HG03565 (cell line): ENCODE data around the gene ISY1.
"Not testable (repeated sequence)": the region's sequence is repeated elsewhere in the genome, so short reads cannot be mapped to it uniquely, and the experiment has no call there.

Experiments used
- ATAC-seq: cut with Tn5 transposase; IDR thresholded peaks from one replicate; pipeline ENCODE4 v1.9.1; 2021; ENCODE audit warnings: mild to moderate bottlenecking, moderate library complexity; ENCODE audit not compliant: unreplicated experiment

Gene ISY1

GRCh38 chr3:129166579-129167332 lies 5.9 kb upstream of the ISY1 start:
- ATAC-seq = no peak

GRCh38 chr3:129165594-129165993 lies 4.7 kb upstream of the ISY1 start:
- ATAC-seq = not testable (repeated sequence)

DNA sequence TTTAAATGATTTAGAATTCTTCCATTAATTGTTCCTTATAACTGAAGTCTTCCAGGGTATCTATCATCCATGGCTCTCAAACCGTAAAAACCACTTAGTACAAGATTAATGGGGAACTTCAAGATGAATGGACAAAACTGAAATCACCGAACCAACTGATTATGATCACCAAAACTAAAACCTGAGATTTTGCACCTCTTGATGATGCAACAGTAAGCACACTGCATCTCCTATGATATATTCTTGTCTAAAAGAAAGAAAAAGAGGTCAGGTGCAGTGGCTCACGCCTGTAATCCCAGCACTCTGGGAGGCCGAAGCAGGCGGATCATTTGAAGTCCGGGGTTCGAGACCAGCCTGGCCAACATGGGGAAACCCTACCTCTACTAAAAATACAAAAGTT lies 3.6 kb upstream of the ISY1 start:
- no peak for ATAC-seq

DNA sequence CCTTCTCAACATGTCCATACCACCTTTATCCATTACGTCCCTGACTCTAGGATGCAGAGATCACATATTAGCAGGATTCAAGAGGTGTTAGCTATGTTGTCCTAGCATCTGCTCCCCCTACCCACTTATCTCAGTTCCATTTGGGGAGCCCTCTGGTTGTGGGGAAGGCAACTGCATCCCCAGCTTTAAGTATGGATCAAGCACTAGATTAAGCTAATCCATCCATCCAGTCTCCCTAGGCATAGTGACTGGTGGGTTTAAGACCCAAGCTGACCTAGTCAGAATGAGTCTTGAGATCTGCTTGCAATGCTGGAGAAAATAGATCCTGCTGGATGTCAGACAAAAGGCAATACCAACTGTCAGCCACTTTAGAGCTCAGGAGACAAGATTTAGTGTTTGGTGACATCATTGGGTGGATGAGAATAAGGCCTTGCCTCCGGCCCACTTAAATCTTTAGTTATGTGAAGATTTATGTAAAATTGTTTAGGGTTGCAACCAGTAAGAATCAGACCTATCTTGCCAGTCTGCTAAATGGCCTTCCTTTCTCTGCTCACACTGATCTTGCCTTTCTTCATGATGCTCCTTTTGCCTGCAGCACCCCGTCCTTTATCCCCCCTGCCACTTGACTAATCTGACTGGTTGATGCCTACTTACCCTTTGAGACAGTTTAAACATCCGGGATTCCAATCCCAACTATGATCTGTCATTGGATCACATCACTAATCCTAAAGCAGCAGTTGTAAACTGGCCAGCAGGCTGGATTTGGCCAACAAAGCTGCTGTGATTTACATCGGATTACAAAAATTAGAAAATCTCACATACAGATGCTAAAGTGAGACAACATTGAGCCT lies 2.1 kb upstream of the ISY1 start:
- no peak for ATAC-seq

DNA sequence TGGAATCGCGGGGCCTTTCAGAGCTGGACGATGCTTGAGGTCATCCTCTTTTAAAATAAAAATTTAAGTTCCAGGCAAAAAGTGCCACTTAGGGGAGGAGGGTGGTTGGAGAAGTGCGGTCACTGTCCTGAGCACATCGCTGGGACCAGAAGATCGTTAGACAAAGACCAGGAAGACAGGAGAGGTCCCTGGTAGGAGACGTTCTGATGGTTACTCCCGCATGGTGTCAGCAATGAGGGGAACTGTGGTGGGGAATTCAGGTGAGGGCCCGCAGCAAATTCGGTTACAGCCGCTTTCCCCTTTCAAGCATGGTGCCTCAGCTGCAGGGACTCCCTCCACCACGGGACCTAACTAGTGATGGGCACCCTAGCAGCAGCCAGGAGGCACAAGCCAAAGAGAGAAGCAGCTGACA lies 1.0 kb upstream of the ISY1 start:
- ATAC-seq = no peak

- no peak for ATAC-seq
Observed at GRCh38 chr3:129144786-129145185, 16.1 kb downstream of the ISY1 start.

- ATAC-seq = not testable (repeated sequence)
Observed at GRCh38 chr3:129141011-129141410, 19.9 kb downstream of the ISY1 start.

DNA sequence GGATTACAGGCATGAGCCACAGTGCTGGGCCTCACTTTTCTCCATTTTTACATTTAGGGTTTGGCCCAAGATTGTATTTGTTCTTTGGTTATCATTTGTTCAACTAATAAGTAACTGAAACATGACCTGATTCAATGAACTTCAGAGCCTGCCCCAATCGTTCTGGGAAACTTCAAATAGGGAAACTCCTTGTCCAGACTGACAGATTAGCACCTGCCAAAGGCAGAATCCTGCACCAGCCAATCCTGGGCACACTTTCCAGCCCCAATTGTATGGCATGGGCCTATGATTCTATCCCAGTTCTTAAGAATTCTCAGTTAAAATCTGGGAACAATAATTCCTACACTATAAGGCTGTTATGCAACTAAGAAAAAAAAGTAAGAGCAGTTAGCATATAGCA lies 21.0 kb downstream of the ISY1 start:
- no peak for ATAC-seq

DNA sequence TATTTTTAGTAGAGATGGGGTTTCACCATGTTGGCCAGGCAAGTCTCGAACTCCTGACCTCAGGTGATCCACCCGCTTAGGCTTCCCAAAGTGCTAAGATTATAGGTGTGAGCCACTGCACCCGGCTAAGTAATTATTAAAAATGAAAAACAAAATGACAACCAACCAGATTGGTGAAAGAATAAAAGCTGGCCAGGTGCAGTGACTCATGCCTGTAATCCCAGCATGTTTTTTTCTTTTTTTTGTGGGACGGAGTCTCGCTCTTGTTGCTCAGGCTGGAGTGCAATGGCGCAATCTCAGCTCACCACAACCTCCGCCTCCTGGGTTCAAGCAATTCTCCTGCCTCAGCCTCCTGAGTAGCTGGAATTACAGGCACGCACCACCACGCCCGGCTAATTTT lies 24.6 kb downstream of the ISY1 start:
- ATAC-seq = not testable (repeated sequence)

GRCh38 chr3:129132097-129132866 lies 28.6 kb downstream of the ISY1 start:
- ATAC-seq = no peak

- ATAC-seq = no peak
Observed at GRCh38 chr3:129131465-129132088, 29.3 kb downstream of the ISY1 start.

DNA sequence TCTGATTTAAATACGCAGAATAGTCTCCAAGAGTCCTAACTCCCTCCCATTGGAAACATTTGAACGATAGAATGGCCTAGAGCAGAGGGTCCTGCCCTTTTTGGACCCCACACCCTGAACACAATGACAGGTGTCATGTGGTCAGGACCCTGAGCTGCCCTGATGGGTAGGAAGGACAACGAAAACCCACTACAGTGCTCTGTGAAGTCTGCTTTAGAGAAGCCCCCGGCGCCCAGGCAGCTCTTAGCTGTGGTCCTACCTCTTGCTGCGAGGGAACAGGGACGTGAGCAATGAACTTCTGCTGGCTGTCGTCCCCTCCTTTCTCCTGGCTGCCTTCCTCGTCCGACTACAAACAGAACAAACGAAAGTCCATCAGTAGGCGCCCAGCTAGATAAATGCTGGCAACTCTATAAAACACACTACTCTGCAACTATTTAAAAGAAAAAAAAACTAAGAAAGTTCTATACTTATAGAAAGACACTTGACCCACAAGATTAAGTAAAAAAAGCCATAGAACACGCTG lies 30.5 kb downstream of the ISY1 start:
- no peak for ATAC-seq

GRCh38 chr3:129128357-129129155 lies 32.3 kb downstream of the ISY1 start:
- no peak for ATAC-seq

- no peak for ATAC-seq
Observed at GRCh38 chr3:129126726-129127280, 34.1 kb downstream of the ISY1 start.

DNA sequence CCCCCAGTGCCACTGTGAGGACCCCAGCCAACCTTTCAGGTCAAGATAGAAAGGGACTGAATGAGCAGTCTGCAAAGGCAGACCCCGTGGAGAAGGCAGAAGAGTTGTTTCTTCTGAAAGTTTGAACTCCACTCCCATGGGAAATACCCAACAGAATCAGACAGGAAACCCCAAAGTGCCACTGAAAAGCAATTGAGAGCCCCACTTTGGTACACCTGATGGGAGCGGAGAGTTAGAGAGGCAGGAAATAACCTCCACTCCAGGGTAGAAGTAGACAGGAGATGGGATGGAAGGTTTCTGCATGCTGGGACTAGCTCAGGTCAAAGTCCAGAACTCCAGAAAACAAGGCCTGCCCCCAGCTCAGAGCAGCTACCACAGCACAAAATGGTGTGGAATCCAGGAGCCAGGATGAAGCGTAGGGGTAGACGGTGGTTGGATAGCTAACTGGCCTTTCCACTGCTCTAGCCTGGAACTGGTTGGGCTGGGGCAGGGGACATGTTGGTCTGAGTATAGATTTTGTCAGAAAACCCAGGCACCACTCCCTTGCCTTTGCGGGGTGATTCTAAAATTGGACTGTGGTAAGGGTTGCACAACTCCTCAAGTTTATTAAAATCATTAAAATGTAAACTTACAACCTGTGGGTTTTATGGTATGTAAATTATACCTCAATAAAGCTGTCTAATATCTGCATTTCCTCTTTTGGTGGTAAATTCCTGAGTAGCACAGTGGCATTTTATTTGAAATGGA lies 37.4 kb downstream of the ISY1 start:
- ATAC-seq = no peak

- ATAC-seq = no peak
Observed at GRCh38 chr3:129122412-129123011, 38.4 kb downstream of the ISY1 start.

DNA sequence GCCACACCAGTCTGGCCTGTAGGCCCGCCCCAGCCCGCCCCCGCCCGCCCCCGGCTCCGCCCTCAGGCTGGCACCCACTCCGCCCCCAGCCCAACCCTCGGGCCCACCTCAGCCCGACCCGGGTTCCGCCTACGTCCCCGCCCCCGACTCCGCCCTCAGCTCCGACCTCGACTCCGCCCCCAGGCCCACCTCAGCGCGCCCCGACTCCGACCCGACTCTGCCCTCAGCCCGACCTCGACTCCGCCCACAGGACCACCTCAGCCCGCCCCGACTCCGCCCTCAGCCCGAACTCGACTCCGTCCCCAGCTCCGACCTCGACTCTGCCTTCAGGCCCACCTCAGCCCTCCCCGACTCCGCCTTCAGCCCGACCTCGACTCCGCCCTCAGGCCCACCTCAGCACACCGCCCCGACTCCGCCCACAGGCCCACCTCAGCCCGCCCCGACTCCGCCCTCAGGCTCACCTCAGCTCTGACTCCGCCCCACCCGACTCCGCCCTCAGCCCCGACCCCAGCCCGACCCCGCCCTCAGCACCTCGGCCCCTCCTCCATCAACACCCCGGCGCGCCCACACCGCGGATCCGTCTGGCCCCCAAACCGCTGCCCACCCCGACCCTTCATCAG lies 39.0 kb downstream of the ISY1 start, which contains the start of gene RAB43:
Gene RAB43, minus strand, starts transcription at position 13 of the 620 bp plus-strand sequence. CDS start 315 bp downstream, outside the sequence.
- peak; percentile 24 for ATAC-seq
